Subcutaneous abdominal adipose tissue (tissue), 5 donors: ENCODE data around the gene MACROD2.

Experiments used
- H3K27ac ChIP-seq: one replicate; pipeline ENCODE4 v1.7.0; 2013; ENCODE audit warnings: low read depth, mild to moderate bottlenecking, inconsistent platforms, low read length, moderate library complexity
- H3K27me3 ChIP-seq, 5 donors: one replicate each; pipeline ENCODE4 v1.7.0; 2013; ENCODE audit warnings: low read length in 5 of 5, inconsistent platforms in 1 of 5; ENCODE audit not compliant: control insufficient read depth in 5 of 5, insufficient read depth in 4 of 5
- H3K36me3 ChIP-seq, 5 donors: one replicate each; pipeline ENCODE4 v1.7.0; 2013; ENCODE audit warnings: low read length in 5 of 5; ENCODE audit not compliant: control insufficient read depth in 5 of 5, insufficient read depth in 5 of 5
- H3K4me1 ChIP-seq, 5 donors: one replicate each; pipeline ENCODE4 v1.7.0; 2013; ENCODE audit warnings: low read length in 5 of 5, mild to moderate bottlenecking in 3 of 5, moderate library complexity in 1 of 5; ENCODE audit not compliant: control insufficient read depth in 5 of 5, insufficient read depth in 5 of 5
- H3K4me3 ChIP-seq, 5 donors: one replicate each; pipeline ENCODE4 v1.7.0; 2013; ENCODE audit warnings: low read length in 5 of 5, low read depth in 1 of 5
- H3K9ac ChIP-seq, 5 donors: one replicate each; pipeline ENCODE4 v1.7.0; 2013; ENCODE audit warnings: low read length in 5 of 5, mild to moderate bottlenecking in 4 of 5, moderate library complexity in 3 of 5
- H3K9me3 ChIP-seq, 5 donors: one replicate each; pipeline ENCODE4 v1.7.0; 2013; ENCODE audit warnings: low read length in 5 of 5; ENCODE audit not compliant: control insufficient read depth in 5 of 5
- donor health status: healthy.
- donor health status: healthy.
- donor health status: healthy.
- donor health status: healthy.
- donor health status: healthy.

The MACROD2 gene

DNA sequence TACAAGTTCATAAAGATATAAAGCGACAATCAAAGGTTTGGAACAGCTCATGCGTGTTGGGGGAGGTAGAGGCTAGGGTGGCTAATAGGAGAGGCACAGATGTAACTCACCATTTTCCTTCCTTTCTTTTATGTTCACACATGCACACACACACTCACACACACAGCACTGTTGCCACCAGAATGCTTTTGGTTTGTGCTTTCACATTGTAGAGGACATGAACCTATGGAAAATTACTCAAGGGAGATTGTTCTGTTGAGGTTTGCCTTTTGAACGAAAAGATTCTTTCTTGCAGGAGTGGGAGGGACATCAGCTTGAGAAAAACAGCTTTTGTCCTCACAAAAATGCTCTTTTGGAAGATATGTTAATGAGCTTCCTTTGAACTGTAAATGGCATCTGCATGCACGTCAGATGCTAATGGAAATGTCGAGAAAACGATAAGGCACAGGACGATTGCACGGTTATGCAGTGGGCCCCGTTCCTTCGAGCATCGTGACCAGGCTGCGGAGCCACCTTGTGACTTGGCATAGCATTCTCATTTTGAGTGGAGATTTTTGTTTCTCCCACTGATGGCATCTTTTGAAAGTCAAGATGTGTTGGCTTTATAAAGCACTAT lies 1853.8 kb downstream of the MACROD2 start:
- Histone ChIP-seq H3K4me3 (no peak overlapping the region), H3K9ac (no peak overlapping the region), H3K9me3 (peaks cover 0 to 7% (median 0%) of the 10 kb centered on the region in 5 donors), H3K27me3 (no peaks in the 10 kb centered on the region), H3K36me3 (no peaks in the 10 kb centered on the region), H3K27ac (no peak overlapping the region), H3K4me1 (no peaks in the 10 kb centered on the region)

DNA sequence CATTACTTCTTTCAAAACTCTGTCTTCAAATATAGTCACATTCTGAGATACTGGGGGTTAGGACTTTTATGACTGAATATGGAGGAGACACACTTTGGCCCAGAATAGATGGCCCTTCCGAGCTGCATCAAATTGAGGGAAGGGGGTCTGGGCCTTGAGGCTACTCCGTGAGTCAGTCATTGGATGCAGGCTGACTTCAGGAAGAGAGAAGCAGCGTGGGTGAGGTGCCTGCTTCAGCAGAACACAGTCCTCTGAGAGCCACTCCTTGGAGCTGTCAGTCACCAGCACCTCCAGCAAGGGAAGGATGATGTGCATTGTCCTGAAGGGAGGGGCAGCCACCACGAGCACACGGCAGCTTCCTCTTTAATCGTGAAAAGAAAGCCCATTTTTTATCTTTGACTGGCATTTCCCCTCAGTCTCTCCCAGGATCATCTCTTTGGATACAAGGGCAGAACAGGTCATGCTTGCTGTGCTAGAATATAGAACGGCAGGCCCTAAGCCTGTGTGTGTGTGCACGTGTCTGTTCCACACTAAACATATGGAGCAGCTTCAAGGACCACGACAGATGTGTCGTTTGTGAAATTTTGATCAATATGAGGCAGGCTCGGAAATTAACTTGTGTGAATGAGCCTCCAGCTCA lies 1856.4 kb downstream of the MACROD2 start:
- Histone ChIP-seq H3K4me3 (no peak overlapping the region), H3K4me1 (no peaks in the 10 kb centered on the region), H3K36me3 (no peaks in the 10 kb centered on the region), H3K9ac (no peak overlapping the region), H3K9me3 (peaks cover 0 to 7% (median 0%) of the 10 kb centered on the region in 5 donors), H3K27me3 (no peaks in the 10 kb centered on the region), H3K27ac (no peak overlapping the region)

DNA sequence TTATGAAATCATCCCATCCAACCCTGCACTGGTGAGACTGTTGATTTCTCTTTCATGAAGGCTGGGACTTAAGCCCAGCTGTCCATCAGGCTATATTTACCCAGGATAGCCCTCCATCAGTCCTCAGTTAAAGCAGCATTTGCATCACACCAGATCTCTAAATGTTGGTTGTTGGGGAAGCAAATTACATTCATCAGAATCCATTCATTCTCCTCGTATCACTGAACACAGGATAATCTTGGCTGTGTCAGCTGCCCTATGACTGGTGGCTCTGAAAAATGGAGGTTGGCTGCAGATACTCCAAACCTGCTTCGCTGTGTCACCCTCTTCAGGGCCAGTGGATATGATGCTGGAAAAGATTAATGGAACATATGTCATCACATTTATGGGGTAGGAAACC lies 1859.6 kb downstream of the MACROD2 start:
- H3K36me3 ChIP-seq = no peaks in the 10 kb centered on the region
- no peaks in the 10 kb centered on the region for H3K4me1 ChIP-seq
- no peak overlapping the region for H3K27ac ChIP-seq
- H3K9ac ChIP-seq = no peak overlapping the region
- no peak overlapping the region for H3K4me3 ChIP-seq
- no peaks in the 10 kb centered on the region for H3K27me3 ChIP-seq
- H3K9me3 ChIP-seq = peaks cover 0 to 7% (median 0%) of the 10 kb centered on the region in 5 donors

DNA sequence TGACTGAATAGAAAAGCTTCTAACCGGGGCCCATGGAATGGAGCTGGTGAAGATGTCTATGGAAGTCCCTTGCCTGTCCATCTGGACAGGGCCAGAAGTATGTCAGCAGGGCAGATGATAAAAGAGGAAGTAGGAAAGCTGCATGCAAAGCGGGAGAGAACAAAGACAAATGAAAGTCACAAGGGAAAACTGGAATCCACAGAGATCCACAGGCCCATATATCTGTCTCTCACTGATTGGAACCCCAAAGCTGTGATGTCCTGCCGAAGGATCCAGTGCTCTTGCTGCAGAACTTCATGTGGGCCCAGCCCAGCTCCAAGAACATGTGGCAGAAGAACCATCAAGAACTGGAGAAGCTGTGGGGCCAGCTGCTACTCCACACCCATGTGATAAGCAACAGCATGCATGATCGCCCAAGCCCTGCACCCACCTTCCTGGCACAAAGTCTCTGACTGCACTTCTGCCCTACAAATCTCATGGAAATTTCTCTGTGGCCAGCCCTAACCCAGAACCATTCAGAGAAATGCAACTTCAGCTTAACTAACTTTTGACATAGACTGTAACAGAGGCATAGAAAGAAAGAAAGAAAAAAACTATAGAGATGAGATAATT lies 1862.0 kb downstream of the MACROD2 start:
- Histone ChIP-seq H3K9ac (no peak overlapping the region), H3K27me3 (no peaks in the 10 kb centered on the region), H3K9me3 (no peaks in the 10 kb centered on the region), H3K4me1 (no peaks in the 10 kb centered on the region), H3K36me3 (no peaks in the 10 kb centered on the region), H3K27ac (no peak overlapping the region), H3K4me3 (no peak overlapping the region)

DNA sequence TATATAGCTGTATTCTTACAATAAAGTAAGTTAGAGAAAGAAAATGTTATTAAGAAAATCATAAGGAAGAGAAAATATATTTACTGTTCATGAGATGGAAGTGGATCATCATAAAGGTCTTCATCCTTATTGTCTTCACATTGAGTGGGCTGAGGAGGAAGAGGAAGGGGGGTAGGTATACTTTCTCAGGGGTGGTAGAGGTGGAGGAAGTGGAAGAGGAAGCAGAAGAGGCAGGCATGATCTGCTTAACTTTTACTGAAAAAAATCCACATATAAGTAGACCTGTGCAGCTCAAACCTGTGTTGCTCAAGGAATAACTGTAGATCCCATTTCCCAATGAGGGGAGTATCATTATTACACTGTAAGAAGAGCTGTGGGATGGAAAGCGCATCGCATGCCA lies 1863.7 kb downstream of the MACROD2 start:
- Histone ChIP-seq H3K27me3 (no peaks in the 10 kb centered on the region), H3K4me1 (no peaks in the 10 kb centered on the region), H3K36me3 (no peaks in the 10 kb centered on the region), H3K4me3 (no peak overlapping the region), H3K9ac (no peak overlapping the region), H3K27ac (no peak overlapping the region), H3K9me3 (no peaks in the 10 kb centered on the region)

- Histone ChIP-seq H3K27ac (no peak overlapping the region), H3K4me3 (no peak overlapping the region), H3K9me3 (no peaks in the 10 kb centered on the region), H3K4me1 (no peaks in the 10 kb centered on the region), H3K27me3 (no peaks in the 10 kb centered on the region), H3K36me3 (no peaks in the 10 kb centered on the region), H3K9ac (no peak overlapping the region)
Observed at GRCh38 chr20:15860850-15861249, 1865.5 kb downstream of the MACROD2 start.

- Histone ChIP-seq H3K4me1 (no peaks in the 10 kb centered on the region), H3K4me3 (no peak overlapping the region), H3K27ac (no peak overlapping the region), H3K9me3 (no peaks in the 10 kb centered on the region), H3K36me3 (no peaks in the 10 kb centered on the region), H3K9ac (no peak overlapping the region), H3K27me3 (no peaks in the 10 kb centered on the region)
Observed at GRCh38 chr20:15862178-15862577, 1866.9 kb downstream of the MACROD2 start.

- H3K4me1 ChIP-seq = no peaks in the 10 kb centered on the region
- H3K27me3 ChIP-seq = no peaks in the 10 kb centered on the region
- no peak overlapping the region for H3K9ac ChIP-seq
- no peaks in the 10 kb centered on the region for H3K36me3 ChIP-seq
- no peak overlapping the region for H3K4me3 ChIP-seq
- peaks cover 0 to 5% (median 0%) of the 10 kb centered on the region in 5 donors for H3K9me3 ChIP-seq
- no peak overlapping the region for H3K27ac ChIP-seq
Observed at GRCh38 chr20:15863735-15864134, 1868.4 kb downstream of the MACROD2 start.

DNA sequence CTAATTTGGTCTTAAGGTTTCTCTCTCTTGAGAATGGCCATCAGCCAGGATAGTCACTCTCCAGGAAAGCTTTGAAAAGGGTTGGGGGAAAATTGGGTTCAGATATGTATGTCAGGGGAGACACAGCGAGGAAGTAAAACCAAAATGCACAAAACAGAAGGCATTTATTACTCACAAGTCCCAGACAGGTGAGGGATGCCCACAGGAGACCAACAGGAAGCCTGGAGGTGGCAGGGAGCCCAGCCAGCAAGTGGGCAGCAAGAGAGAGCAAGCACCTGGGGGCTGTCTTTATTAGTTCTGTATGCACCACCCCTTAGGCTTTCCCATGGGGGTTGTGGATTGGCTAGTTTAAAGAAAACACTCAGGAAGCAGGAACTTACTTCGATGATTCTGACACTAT lies 1870.2 kb downstream of the MACROD2 start:
- Histone ChIP-seq H3K36me3 (no peaks in the 10 kb centered on the region), H3K9me3 (peaks cover 0 to 5% (median 0%) of the 10 kb centered on the region in 5 donors), H3K27ac (no peak overlapping the region), H3K4me3 (no peak overlapping the region), H3K27me3 (no peaks in the 10 kb centered on the region), H3K4me1 (no peaks in the 10 kb centered on the region), H3K9ac (no peak overlapping the region)

DNA sequence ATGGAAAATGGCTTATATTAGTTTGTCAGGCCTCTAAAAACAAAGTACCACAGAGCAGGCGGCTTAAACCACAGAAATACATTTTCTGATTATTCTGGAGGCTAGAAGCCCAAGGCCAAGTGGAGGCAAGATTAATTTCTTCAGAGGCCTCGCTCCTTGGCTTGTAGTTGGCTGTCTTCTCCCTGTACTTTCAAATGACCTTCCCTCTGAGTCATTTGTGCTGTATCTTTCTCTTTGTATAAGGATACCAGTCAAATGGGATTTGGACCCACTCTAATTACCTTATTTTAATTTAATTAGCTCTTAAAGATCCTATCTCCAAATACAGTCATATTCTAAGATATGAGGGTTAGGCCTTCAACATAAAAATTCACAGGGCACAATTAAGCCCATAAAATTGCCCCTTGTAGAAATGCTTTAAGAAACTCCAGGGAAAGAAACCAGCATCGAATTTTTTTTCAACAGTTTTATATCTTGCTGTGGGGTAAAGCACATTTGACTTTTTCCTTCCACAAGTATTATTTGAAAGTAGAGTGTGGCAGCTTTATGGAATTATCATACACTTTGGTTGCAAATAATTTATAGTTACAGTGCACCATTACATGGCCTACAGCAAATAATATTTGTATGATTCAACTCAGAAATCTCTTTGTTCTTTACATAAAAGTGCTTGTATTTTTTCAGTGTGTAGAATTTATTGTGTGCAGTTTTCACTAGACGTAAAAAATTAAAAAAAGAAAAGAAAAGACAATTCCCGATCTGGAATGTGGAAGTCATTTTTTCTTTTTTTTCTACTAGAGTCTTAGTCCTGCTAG lies 1871.8 kb downstream of the MACROD2 start:
- H3K27me3 ChIP-seq = no peaks in the 10 kb centered on the region
- H3K4me1 ChIP-seq = no peaks in the 10 kb centered on the region
- H3K4me3 ChIP-seq = no peak overlapping the region
- no peak overlapping the region for H3K27ac ChIP-seq
- peaks cover 0 to 5% (median 0%) of the 10 kb centered on the region in 5 donors for H3K9me3 ChIP-seq
- H3K9ac ChIP-seq = no peak overlapping the region
- no peaks in the 10 kb centered on the region for H3K36me3 ChIP-seq
